Neural progenitor cell (in vitro differentiated cells): ENCODE results near the gene UBE2I. TPM values are rescaled to one million over a fixed set of nuclear protein-coding genes. Genes with fewer than 3 reads are reported as not detected.

Source experiments
- DNase-seq: peaks from one replicate; pipeline ENCODE4 v3.0.0-alpha.2; 2016; ENCODE audit warnings: low spot score
- H2AFZ ChIP-seq: fragments of 200-600 bp; sonication (generic); replicated peaks from 2 replicates; pipeline ENCODE4 v1.6.1; 2016; ENCODE audit warnings: antibody characterized with exemption
- H3F3A ChIP-seq: fragments of 200-600 bp; sonication (generic); 2 replicates; pipeline ENCODE4 v1.6.1; 2016; ENCODE audit warnings: antibody characterized with exemption, low read depth
- H3K27ac ChIP-seq: fragments of 200-600 bp; sonication (generic); 2 replicates; pipeline ENCODE4 v1.5.1; 2016; ENCODE audit warnings: mild to moderate bottlenecking
- H3K27me3 ChIP-seq: fragments of 200-600 bp; sonication (generic); 2 replicates; pipeline ENCODE4 v1.6.1; 2016; ENCODE audit warnings: mild to moderate bottlenecking, moderate library complexity
- H3K36me3 ChIP-seq: fragments of 200-600 bp; sonication (generic); 2 replicates; pipeline ENCODE4 v1.5.1; 2016
- H3K4me1 ChIP-seq: fragments of 200-600 bp; sonication (generic); 2 replicates; pipeline ENCODE4 v1.6.1; 2016; ENCODE audit warnings: mixed run types
- H3K4me2 ChIP-seq: fragments of 200-600 bp; sonication (generic); 2 replicates; pipeline ENCODE4 v1.6.1; 2016
- H3K4me3 ChIP-seq: fragments of 200-600 bp; sonication (generic); 2 replicates; pipeline ENCODE4 v1.5.1; 2016
- H3K79me2 ChIP-seq: fragments of 200-600 bp; sonication (generic); 2 replicates; pipeline ENCODE4 v1.6.1; 2016; ENCODE audit warnings: low read depth
- H3K9ac ChIP-seq: fragments of 200-600 bp; sonication (generic); 2 replicates; pipeline ENCODE4 v1.6.1; 2016
- H3K9me3 ChIP-seq: fragments of 200-600 bp; sonication (generic); 2 replicates; pipeline ENCODE4 v1.5.1; 2016; ENCODE audit warnings: low read depth
- H4K20me1 ChIP-seq: fragments of 200-600 bp; sonication (generic); 2 replicates; pipeline ENCODE4 v1.6.1; 2016; ENCODE audit warnings: low read depth
- H3K27ac Mint-ChIP-seq: 3 replicates; pipeline ENCODE4 v1.8.0; 2021; ENCODE audit warnings: mixed read lengths
- H3K27me3 Mint-ChIP-seq: 2 replicates; pipeline ENCODE4 v1.8.0; 2022; ENCODE audit warnings: low read depth, mild to moderate bottlenecking, inconsistent platforms, moderate library complexity, mixed read lengths; ENCODE audit not compliant: insufficient read depth
- H3K36me3 Mint-ChIP-seq: 3 replicates; pipeline ENCODE4 v1.8.0; 2021; ENCODE audit warnings: mixed read lengths
- H3K4me1 Mint-ChIP-seq: 3 replicates; pipeline ENCODE4 v1.8.0; 2021; ENCODE audit warnings: mixed read lengths
- H3K4me3 Mint-ChIP-seq: 3 replicates; pipeline ENCODE4 v1.8.0; 2021; ENCODE audit warnings: mild to moderate bottlenecking, moderate library complexity, mixed read lengths
- H3K9me3 Mint-ChIP-seq: 3 replicates; pipeline ENCODE4 v1.8.0; 2020; ENCODE audit warnings: mixed read lengths
- EZH2 ChIP-seq: fragments of 200-600 bp; sonication (generic); IDR thresholded peaks from 2 replicates; pipeline ENCODE4 v1.6.1; 2017; ENCODE audit warnings: antibody characterized with exemption, mild to moderate bottlenecking, moderate library complexity
- EZH2phosphoT487 ChIP-seq: fragments of 200-600 bp; sonication (generic); IDR thresholded peaks from 2 replicates; pipeline ENCODE4 v1.6.1; 2017; ENCODE audit warnings: antibody characterized with exemption
- total RNA-seq: library from RNA; depleted of rRNA; stranded (reverse); fragments of >200 nt; gene quantifications from 2 replicates; pipeline ENCODE4 v1.2.3, GENCODE V29; 2015; ENCODE audit warnings: low replicate concordance
- TF ChIP-seq, protein P1 (sequence below): fragments of 200-600 bp; sonication (generic); IDR thresholded peaks from 2 replicates; pipeline ENCODE4 v1.5.1; 2017; ENCODE audit warnings: antibody characterized with exemption, mild to moderate bottlenecking

The UBE2I gene
- total RNA-seq, 1 donor from 2014 or later = 239 TPM

DNA sequence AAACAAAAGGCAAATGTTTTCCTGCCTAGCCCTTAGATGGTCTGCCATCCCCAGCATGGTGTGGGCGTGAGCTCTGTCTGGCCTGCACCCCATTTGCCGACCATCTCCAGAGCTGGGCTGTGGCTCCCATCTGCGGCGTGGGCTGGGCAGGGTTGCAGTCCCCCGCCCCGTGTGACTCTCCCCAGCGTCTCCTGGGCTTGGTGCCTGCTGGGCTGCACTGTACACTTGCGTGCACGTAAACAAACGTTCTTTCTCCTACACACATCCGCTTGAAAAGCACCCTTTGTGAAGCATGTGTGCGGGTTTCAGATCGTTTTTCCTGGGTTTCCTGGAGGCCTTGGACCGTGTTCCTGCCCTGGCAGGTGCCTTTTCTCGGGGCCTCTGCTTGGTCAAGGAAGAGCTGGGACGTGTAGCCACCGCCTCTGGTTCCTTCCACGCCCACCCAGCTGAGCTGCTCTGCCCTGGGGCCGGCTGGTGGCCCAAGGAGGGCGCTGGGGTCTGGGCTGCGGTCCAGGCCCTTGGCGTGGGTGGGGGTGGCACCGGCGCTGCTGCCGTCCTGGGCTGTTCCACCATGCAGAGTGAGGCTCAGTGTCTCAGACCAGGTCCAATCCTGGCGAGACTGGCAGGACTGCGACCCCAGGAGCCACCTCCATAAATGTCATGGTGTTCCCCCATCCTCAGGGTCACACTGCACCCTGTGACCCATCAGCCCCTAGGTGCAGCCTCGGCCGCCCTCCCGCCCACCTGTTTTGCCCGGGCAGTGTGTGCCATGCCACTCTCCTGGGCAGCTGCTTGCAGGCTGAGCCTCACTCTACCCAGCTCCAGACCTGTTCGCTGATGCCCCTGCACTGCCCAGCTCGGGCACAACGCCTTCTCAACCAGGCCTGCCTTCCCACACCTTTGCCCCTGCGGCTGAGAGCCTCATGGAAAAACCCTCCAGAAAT, 14.1 kb downstream of the UBE2I start:
- Histone ChIP-seq H3K9me3 (no peaks in the 10 kb centered on the region), H3F3A (peaks cover 36% of the 10 kb centered on the region), H3K27me3 (no peaks in the 10 kb centered on the region), H3K79me2 (peaks cover 18% of the 10 kb centered on the region), H2AFZ (no peak overlapping the region), H4K20me1 (peaks cover 62% of the 10 kb centered on the region), H3K36me3 (no peaks in the 10 kb centered on the region), H3K4me1 (no peaks in the 10 kb centered on the region), H3K27ac (no peak overlapping the region), H3K4me2 (no peak overlapping the region), H3K9ac (no peak overlapping the region), H3K4me3 (no peak overlapping the region)
- H3K27ac Mint-ChIP-seq = no peak overlapping the region
- no peak for DNase-seq
- no peaks in the 10 kb centered on the region for H3K9me3 Mint-ChIP-seq
- H3K36me3 Mint-ChIP-seq = peaks cover 18% of the 10 kb centered on the region
- peaks cover 13% of the 10 kb centered on the region for H3K27me3 Mint-ChIP-seq
- H3K4me1 Mint-ChIP-seq = peaks cover 4% of the 10 kb centered on the region
- no peak overlapping the region for H3K4me3 Mint-ChIP-seq
- TF ChIP-seq EZH2phosphoT487 = no peak
- TF ChIP-seq, protein P1, sequence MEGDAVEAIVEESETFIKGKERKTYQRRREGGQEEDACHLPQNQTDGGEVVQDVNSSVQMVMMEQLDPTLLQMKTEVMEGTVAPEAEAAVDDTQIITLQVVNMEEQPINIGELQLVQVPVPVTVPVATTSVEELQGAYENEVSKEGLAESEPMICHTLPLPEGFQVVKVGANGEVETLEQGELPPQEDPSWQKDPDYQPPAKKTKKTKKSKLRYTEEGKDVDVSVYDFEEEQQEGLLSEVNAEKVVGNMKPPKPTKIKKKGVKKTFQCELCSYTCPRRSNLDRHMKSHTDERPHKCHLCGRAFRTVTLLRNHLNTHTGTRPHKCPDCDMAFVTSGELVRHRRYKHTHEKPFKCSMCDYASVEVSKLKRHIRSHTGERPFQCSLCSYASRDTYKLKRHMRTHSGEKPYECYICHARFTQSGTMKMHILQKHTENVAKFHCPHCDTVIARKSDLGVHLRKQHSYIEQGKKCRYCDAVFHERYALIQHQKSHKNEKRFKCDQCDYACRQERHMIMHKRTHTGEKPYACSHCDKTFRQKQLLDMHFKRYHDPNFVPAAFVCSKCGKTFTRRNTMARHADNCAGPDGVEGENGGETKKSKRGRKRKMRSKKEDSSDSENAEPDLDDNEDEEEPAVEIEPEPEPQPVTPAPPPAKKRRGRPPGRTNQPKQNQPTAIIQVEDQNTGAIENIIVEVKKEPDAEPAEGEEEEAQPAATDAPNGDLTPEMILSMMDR = no peak
- no peak for TF ChIP-seq EZH2

DNA sequence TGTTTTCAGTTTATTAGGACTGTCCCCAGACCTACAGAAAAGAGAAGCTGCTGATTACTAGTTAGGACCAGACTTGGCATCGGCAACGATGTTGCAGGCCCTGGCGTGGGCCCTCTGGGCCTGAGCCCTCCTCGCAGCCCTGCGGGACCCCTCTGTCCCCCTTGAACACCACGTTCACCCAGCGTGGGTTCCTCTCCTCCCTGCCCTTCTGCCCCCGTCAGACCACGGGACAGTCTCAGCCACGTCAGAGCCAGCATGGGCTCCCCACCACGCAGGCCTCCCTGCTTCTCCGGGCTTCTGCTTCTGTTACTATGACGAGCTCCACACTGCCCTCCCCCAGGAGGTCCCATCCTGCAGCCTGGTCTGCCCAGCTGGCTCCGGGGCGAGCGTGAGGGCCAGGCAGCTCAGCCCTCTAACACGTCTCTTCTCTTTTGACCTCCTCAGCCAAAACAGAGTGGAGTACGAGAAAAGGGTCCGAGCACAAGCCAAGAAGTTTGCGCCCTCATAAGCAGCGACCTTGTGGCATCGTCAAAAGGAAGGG, 14.9 kb downstream of the UBE2I start:
- Mint-ChIP-seq H3K9me3 (no peaks in the 10 kb centered on the region), H3K4me1 (peaks cover 4% of the 10 kb centered on the region), H3K27ac (no peak overlapping the region), H3K36me3 (peaks cover 16% of the 10 kb centered on the region), H3K27me3 (peaks cover 13% of the 10 kb centered on the region), H3K4me3 (no peak overlapping the region)
- Histone ChIP-seq H3K27ac (no peak overlapping the region), H4K20me1 (peaks cover 54% of the 10 kb centered on the region), H3K9me3 (no peaks in the 10 kb centered on the region), H3K4me3 (no peak overlapping the region), H3K36me3 (no peaks in the 10 kb centered on the region), H2AFZ (no peak overlapping the region), H3K4me1 (no peaks in the 10 kb centered on the region), H3K27me3 (no peaks in the 10 kb centered on the region), H3K4me2 (no peak overlapping the region), H3K9ac (no peak overlapping the region), H3F3A (peaks cover 36% of the 10 kb centered on the region), H3K79me2 (peaks cover 10% of the 10 kb centered on the region)
- TF ChIP-seq EZH2phosphoT487 = no peak
- TF ChIP-seq, protein P1 = no peak
- no peak for TF ChIP-seq EZH2
- no peak for DNase-seq

DNA sequence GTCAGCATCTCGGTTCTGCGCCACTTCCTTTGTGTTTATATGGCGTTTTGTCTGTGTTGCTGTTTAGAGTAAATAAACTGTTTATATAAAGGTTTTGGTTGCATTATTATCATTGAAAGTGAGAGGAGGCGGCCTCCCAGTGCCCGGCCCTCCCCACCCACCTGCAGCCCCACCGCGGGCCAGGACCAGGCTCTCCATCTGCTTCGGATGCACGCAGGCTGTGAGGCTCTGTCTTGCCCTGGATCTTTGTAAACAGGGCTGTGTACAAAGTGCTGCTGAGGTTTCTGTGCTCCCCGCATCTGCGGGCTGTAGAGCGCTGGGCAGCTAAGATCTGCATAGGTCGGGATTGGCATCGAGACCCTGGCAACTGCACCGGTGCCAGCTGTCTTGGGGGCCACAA, 15.8 kb downstream of the UBE2I start:
- peaks cover 46% of the 10 kb centered on the region for H4K20me1 ChIP-seq
- H3K4me1 ChIP-seq = no peaks in the 10 kb centered on the region
- TF ChIP-seq EZH2 = no peak
- TF ChIP-seq, protein P1 = no peak
- TF ChIP-seq EZH2phosphoT487 = no peak
- H3K79me2 ChIP-seq = peaks cover 1% of the 10 kb centered on the region
- H3K4me3 Mint-ChIP-seq = no peak overlapping the region
- peaks cover 13% of the 10 kb centered on the region for H3K27me3 Mint-ChIP-seq
- peaks cover 4% of the 10 kb centered on the region for H3K27me3 ChIP-seq
- no peak for DNase-seq
- H3K9ac ChIP-seq = no peak overlapping the region
- no peaks in the 10 kb centered on the region for H3K36me3 ChIP-seq
- H2AFZ ChIP-seq = no peak overlapping the region
- peaks cover 4% of the 10 kb centered on the region for H3K4me1 Mint-ChIP-seq
- H3K27ac ChIP-seq = peak overlapping the region; percentile 53
- no peak overlapping the region for H3K27ac Mint-ChIP-seq
- H3K9me3 ChIP-seq = no peaks in the 10 kb centered on the region
- peaks cover 9% of the 10 kb centered on the region for H3K36me3 Mint-ChIP-seq
- peaks cover 36% of the 10 kb centered on the region for H3F3A ChIP-seq
- H3K9me3 Mint-ChIP-seq = no peaks in the 10 kb centered on the region
- no peak overlapping the region for H3K4me2 ChIP-seq
- no peak overlapping the region for H3K4me3 ChIP-seq
